ENCODE results near the gene PRLR.

The PRLR gene

GRCh38 chr5:35198686-35199085 lies 31.6 kb downstream of the PRLR start:
- H3K9ac ChIP-seq (ENCODE audit: low read depth, low read length): no peak overlapping the region
- H3K4me3 ChIP-seq (ENCODE audit: low read depth in 1 of 2, low read length in 2 of 2): no peak overlapping the region
- H3K4me2 ChIP-seq (ENCODE audit: insufficient read depth, low read length): no peak overlapping the region
- no peaks in the 10 kb centered on the region for H3K36me3 ChIP-seq (ENCODE audit: insufficient read depth, low read length)
- no peak overlapping the region for H2AFZ ChIP-seq (ENCODE audit: low read depth, low read length)
- no peaks in the 10 kb centered on the region for H3K9me3 ChIP-seq (ENCODE audit: insufficient read depth, low read length, severe bottlenecking)
- TF ChIP-seq EZH2 (IDR thresholded peaks at IDR 0.05; ENCODE audit: borderline replicate concordance, low read depth, low read length, severe bottlenecking): no peak
- TF ChIP-seq, protein P1, sequence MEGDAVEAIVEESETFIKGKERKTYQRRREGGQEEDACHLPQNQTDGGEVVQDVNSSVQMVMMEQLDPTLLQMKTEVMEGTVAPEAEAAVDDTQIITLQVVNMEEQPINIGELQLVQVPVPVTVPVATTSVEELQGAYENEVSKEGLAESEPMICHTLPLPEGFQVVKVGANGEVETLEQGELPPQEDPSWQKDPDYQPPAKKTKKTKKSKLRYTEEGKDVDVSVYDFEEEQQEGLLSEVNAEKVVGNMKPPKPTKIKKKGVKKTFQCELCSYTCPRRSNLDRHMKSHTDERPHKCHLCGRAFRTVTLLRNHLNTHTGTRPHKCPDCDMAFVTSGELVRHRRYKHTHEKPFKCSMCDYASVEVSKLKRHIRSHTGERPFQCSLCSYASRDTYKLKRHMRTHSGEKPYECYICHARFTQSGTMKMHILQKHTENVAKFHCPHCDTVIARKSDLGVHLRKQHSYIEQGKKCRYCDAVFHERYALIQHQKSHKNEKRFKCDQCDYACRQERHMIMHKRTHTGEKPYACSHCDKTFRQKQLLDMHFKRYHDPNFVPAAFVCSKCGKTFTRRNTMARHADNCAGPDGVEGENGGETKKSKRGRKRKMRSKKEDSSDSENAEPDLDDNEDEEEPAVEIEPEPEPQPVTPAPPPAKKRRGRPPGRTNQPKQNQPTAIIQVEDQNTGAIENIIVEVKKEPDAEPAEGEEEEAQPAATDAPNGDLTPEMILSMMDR (IDR thresholded peaks at IDR 0.05; ENCODE audit: borderline replicate concordance, extremely low read depth, low read length, poor library complexity, severe bottlenecking): no peak
- peaks cover 23% of the 10 kb centered on the region for H3K27me3 ChIP-seq (ENCODE audit: insufficient read depth, low read length, poor library complexity)
- no peaks in the 10 kb centered on the region for H4K20me1 ChIP-seq (ENCODE audit: insufficient read depth, low read length)
- H3K79me2 ChIP-seq (ENCODE audit: insufficient read depth, low read length): no peaks in the 10 kb centered on the region
- ATAC-seq (ENCODE audit: insufficient read depth, low read depth) (no peak), DNase-seq (no peak)
- no peak overlapping the region for H3K27ac ChIP-seq (ENCODE audit: low read length)
- H3K4me1 ChIP-seq (ENCODE audit: insufficient read depth, low read length): no peaks in the 10 kb centered on the region

- Histone ChIP-seq H3K36me3 (ENCODE audit: insufficient read depth, low read length) (no peaks in the 10 kb centered on the region), H3K4me2 (ENCODE audit: insufficient read depth, low read length) (no peak overlapping the region), H3K9ac (ENCODE audit: low read depth, low read length) (no peak overlapping the region), H3K27ac (ENCODE audit: low read length) (no peak overlapping the region), H3K79me2 (ENCODE audit: insufficient read depth, low read length) (no peaks in the 10 kb centered on the region), H2AFZ (ENCODE audit: low read depth, low read length) (no peak overlapping the region), H3K27me3 (ENCODE audit: insufficient read depth, low read length, poor library complexity) (peaks cover 28% of the 10 kb centered on the region), H3K9me3 (ENCODE audit: insufficient read depth, low read length, severe bottlenecking) (no peaks in the 10 kb centered on the region), H3K4me1 (ENCODE audit: insufficient read depth, low read length) (no peaks in the 10 kb centered on the region), H4K20me1 (ENCODE audit: insufficient read depth, low read length) (no peaks in the 10 kb centered on the region), H3K4me3 (ENCODE audit: low read depth in 1 of 2, low read length in 2 of 2) (no peak overlapping the region)
- ATAC-seq (ENCODE audit: insufficient read depth, low read depth) (no peak), DNase-seq (no peak)
- no peak for TF ChIP-seq EZH2 (IDR thresholded peaks at IDR 0.05; ENCODE audit: borderline replicate concordance, low read depth, low read length, severe bottlenecking)
- TF ChIP-seq, protein P1 (IDR thresholded peaks at IDR 0.05; ENCODE audit: borderline replicate concordance, extremely low read depth, low read length, poor library complexity, severe bottlenecking): no peak
Measured at GRCh38 chr5:35198075-35198474, 32.2 kb downstream of the PRLR start.

GRCh38 chr5:35197351-35197750 lies 32.9 kb downstream of the PRLR start:
- Histone ChIP-seq H2AFZ (ENCODE audit: low read depth, low read length) (no peak overlapping the region), H3K4me1 (ENCODE audit: insufficient read depth, low read length) (no peaks in the 10 kb centered on the region), H3K4me3 (ENCODE audit: low read depth in 1 of 2, low read length in 2 of 2) (no peak overlapping the region), H3K36me3 (ENCODE audit: insufficient read depth, low read length) (no peaks in the 10 kb centered on the region), H3K4me2 (ENCODE audit: insufficient read depth, low read length) (no peak overlapping the region), H4K20me1 (ENCODE audit: insufficient read depth, low read length) (no peaks in the 10 kb centered on the region), H3K27me3 (ENCODE audit: insufficient read depth, low read length, poor library complexity) (peaks cover 32% of the 10 kb centered on the region), H3K9me3 (ENCODE audit: insufficient read depth, low read length, severe bottlenecking) (no peaks in the 10 kb centered on the region), H3K9ac (ENCODE audit: low read depth, low read length) (no peak overlapping the region), H3K27ac (ENCODE audit: low read length) (no peak overlapping the region), H3K79me2 (ENCODE audit: insufficient read depth, low read length) (no peaks in the 10 kb centered on the region)
- DNase-seq (no peak), ATAC-seq (ENCODE audit: insufficient read depth, low read depth) (no peak)
- TF ChIP-seq, protein P1 (IDR thresholded peaks at IDR 0.05; ENCODE audit: borderline replicate concordance, extremely low read depth, low read length, poor library complexity, severe bottlenecking): no peak
- TF ChIP-seq EZH2 (IDR thresholded peaks at IDR 0.05; ENCODE audit: borderline replicate concordance, low read depth, low read length, severe bottlenecking): no peak

GRCh38 chr5:35195472-35195852 lies 34.8 kb downstream of the PRLR start:
- no peak overlapping the region for H3K27ac ChIP-seq (ENCODE audit: low read length)
- no peak overlapping the region for H2AFZ ChIP-seq (ENCODE audit: low read depth, low read length)
- H3K4me2 ChIP-seq (ENCODE audit: insufficient read depth, low read length): no peak overlapping the region
- H3K9ac ChIP-seq (ENCODE audit: low read depth, low read length): no peak overlapping the region
- H4K20me1 ChIP-seq (ENCODE audit: insufficient read depth, low read length): no peaks in the 10 kb centered on the region
- H3K27me3 ChIP-seq (ENCODE audit: insufficient read depth, low read length, poor library complexity): peaks cover 29% of the 10 kb centered on the region
- DNase-seq: no peak
- TF ChIP-seq, protein P1 (IDR thresholded peaks at IDR 0.05; ENCODE audit: borderline replicate concordance, extremely low read depth, low read length, poor library complexity, severe bottlenecking): no peak
- no peak for TF ChIP-seq EZH2 (IDR thresholded peaks at IDR 0.05; ENCODE audit: borderline replicate concordance, low read depth, low read length, severe bottlenecking)
- no peaks in the 10 kb centered on the region for H3K9me3 ChIP-seq (ENCODE audit: insufficient read depth, low read length, severe bottlenecking)
- no peaks in the 10 kb centered on the region for H3K36me3 ChIP-seq (ENCODE audit: insufficient read depth, low read length)
- H3K4me3 ChIP-seq (ENCODE audit: low read depth in 1 of 2, low read length in 2 of 2): no peak overlapping the region
- no peak for ATAC-seq (ENCODE audit: insufficient read depth, low read depth)
- H3K79me2 ChIP-seq (ENCODE audit: insufficient read depth, low read length): no peaks in the 10 kb centered on the region
- no peaks in the 10 kb centered on the region for H3K4me1 ChIP-seq (ENCODE audit: insufficient read depth, low read length)
